BLaER1 treated with 17β-estradiol and CSF1 and Interleukin-3, amounts not matched to agents 10 nM and 100 nM (cell line): ENCODE measurements around the gene ATP4B.
A peak's percentile ranks its signal among the peaks of the same experiment; 100 is the strongest.

ENCODE experiments used
- H3K27ac ChIP-seq, 11 experiments: shearing (Covaris generic); formaldehyde crosslinking; 2 replicates each; pipeline ENCODE4 v1.8.1; 2022
- H3K27me3 ChIP-seq, 11 experiments: shearing (Covaris generic); formaldehyde crosslinking; 2 replicates each; pipeline ENCODE4 v1.8.1; 2022
- H3K36me3 ChIP-seq, 11 experiments: shearing (Covaris generic); formaldehyde crosslinking; 2 replicates each; pipeline ENCODE4 v1.8.1; 2022
- H3K4me1 ChIP-seq, 10 experiments: shearing (Covaris generic); formaldehyde crosslinking; 2 replicates each; pipeline ENCODE4 v1.8.1; 2022
- H3K4me2 ChIP-seq, 11 experiments: shearing (Covaris generic); formaldehyde crosslinking; 2 replicates each; pipeline ENCODE4 v1.8.1; 2022
- H3K4me3 ChIP-seq, 10 experiments: shearing (Covaris generic); formaldehyde crosslinking; 2 replicates each; pipeline ENCODE4 v1.8.1; 2022
- H3K9ac ChIP-seq, 11 experiments: shearing (Covaris generic); formaldehyde crosslinking; 2 replicates each; pipeline ENCODE4 v1.8.1; 2022
- H3K9me3 ChIP-seq, 11 experiments: shearing (Covaris generic); formaldehyde crosslinking; replicated peaks in 1 of 11; 2 replicates each; pipeline ENCODE4 v1.8.1; 2022
- H4K20me1 ChIP-seq, 11 experiments: shearing (Covaris generic); formaldehyde crosslinking; 2 replicates each; pipeline ENCODE4 v1.8.1; 2022
- Cebpa-rat ChIP-seq, 11 experiments: shearing (Covaris generic); IDR thresholded peaks; 2 replicates each; pipeline ENCODE4 v1.8.1; 2022

ATP4B gene

GRCh38 chr13:113654175-113654560, 3.8 kb downstream of the ATP4B start:
- no peak overlapping the region for H3K27ac ChIP-seq

GRCh38 chr13:113653264-113654174, 4.5 kb downstream of the ATP4B start:
- Histone ChIP-seq H4K20me1 (peaks cover 0 to 70% (median 25%) of the 10 kb centered on the region in 11 experiments; a peak in 13 of 22 replicates), H3K4me2 (peak overlapping the region in 10 of 11 experiments; percentile 13 to 97 (median 72); a peak in 19 of 22 replicates), H3K36me3 (no peaks in the 10 kb centered on the region), H3K4me3 (no peak overlapping the region), H3K9ac (peak overlapping the region in 1 of 11 experiments; percentile 3; a peak in 2 of 22 replicates), H3K9me3 (no peaks in the 10 kb centered on the region), H3K27me3 (peaks cover 0 to 38% (median 14%) of the 10 kb centered on the region in 11 experiments; a peak in 13 of 22 replicates), H3K4me1 (peaks cover 12 to 85% (median 68%) of the 10 kb centered on the region in 10 experiments), H3K27ac (no peak overlapping the region)
- TF ChIP-seq Cebpa-rat (IDR thresholded peaks at IDR 0.05), result no peak

More at GRCh38 chr13:113654175-113654560, 3.8 kb downstream of the ATP4B start:
- no peak for TF ChIP-seq Cebpa-rat (IDR thresholded peaks at IDR 0.05)
- Histone ChIP-seq H3K9me3 (no peaks in the 10 kb centered on the region), H3K36me3 (no peaks in the 10 kb centered on the region), H4K20me1 (peaks cover 0 to 70% (median 25%) of the 10 kb centered on the region in 11 experiments; a peak in 13 of 22 replicates), H3K4me3 (no peak overlapping the region), H3K9ac (no peak overlapping the region), H3K27me3 (peaks cover 0 to 38% (median 14%) of the 10 kb centered on the region in 11 experiments; a peak in 13 of 22 replicates), H3K4me1 (peaks cover 12 to 89% (median 70%) of the 10 kb centered on the region in 10 experiments), H3K4me2 (peak overlapping the region in 8 of 11 experiments; percentile 56 to 97 (median 76); a peak in 12 of 22 replicates)

- TF ChIP-seq Cebpa-rat (IDR thresholded peaks at IDR 0.05), result no peak
- Histone ChIP-seq H3K4me3 (no peak overlapping the region), H3K27ac (no peak overlapping the region), H3K36me3 (no peaks in the 10 kb centered on the region; a peak in 1 of 22 replicates), H3K4me2 (peak overlapping the region in 10 of 11 experiments; percentile 13 to 97 (median 72); a peak in 18 of 22 replicates), H3K4me1 (peaks cover 14 to 80% (median 63%) of the 10 kb centered on the region in 10 experiments), H4K20me1 (peaks cover 0 to 63% (median 24%) of the 10 kb centered on the region in 11 experiments; a peak in 13 of 22 replicates), H3K9me3 (no peaks in the 10 kb centered on the region), H3K9ac (peak overlapping the region in 1 of 11 experiments; percentile 12; a peak in 1 of 22 replicates), H3K27me3 (peaks cover 0 to 34% (median 14%) of the 10 kb centered on the region in 11 experiments; a peak in 13 of 22 replicates)
These were observed 5.4 kb downstream of the ATP4B start for GRCh38 chr13:113652404-113653263.

- peaks cover 0 to 25% (median 8%) of the 10 kb centered on the region in 11 experiments; a peak in 13 of 22 replicates for H3K27me3 ChIP-seq
- H3K36me3 ChIP-seq, result no peaks in the 10 kb centered on the region; a peak in 1 of 22 replicates
- H3K27ac ChIP-seq, result no peak overlapping the region
- H3K4me3 ChIP-seq, result no peak overlapping the region
- H3K9ac ChIP-seq, result no peak overlapping the region
- peaks cover 14 to 80% (median 63%) of the 10 kb centered on the region in 10 experiments for H3K4me1 ChIP-seq
- no peak for TF ChIP-seq Cebpa-rat (IDR thresholded peaks at IDR 0.05)
- no peaks in the 10 kb centered on the region for H3K9me3 ChIP-seq
- H4K20me1 ChIP-seq, result peaks cover 0 to 56% (median 17%) of the 10 kb centered on the region in 11 experiments; a peak in 13 of 22 replicates
- H3K4me2 ChIP-seq, result peak overlapping the region in 9 of 11 experiments; percentile 44 to 97 (median 75); a peak in 17 of 22 replicates
These were observed 6.2 kb downstream of the ATP4B start for GRCh38 chr13:113651511-113652403.

DNA sequence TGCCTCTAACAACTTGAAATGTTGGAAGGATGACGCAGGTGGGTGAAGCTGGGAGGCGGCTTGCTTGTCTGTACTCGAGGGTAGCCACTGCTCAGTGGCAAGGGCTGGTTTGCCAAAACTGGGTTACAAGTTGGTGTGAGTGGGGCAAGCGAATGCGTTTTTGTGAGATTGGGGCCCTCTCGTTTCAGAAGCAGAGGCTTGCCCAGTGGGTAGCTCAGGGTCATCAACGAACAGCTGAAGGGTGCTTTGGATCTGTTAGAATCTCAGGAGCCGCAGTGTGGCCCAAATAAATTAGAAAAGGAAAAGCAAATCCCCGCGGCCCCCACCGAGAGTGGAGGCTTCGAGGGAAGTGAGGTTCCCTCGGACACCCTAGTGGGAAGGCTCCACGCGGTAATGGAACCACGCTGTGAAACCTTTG, 7.3 kb downstream of the ATP4B start:
- Histone ChIP-seq H3K27me3 (peaks cover 0 to 15% (median 0%) of the 10 kb centered on the region in 11 experiments; a peak in 9 of 22 replicates), H3K9ac (no peak overlapping the region), H3K36me3 (no peaks in the 10 kb centered on the region; a peak in 1 of 22 replicates), H4K20me1 (peaks cover 0 to 46% (median 7%) of the 10 kb centered on the region in 11 experiments; a peak in 12 of 22 replicates), H3K4me3 (no peak overlapping the region), H3K4me1 (peaks cover 17 to 80% (median 63%) of the 10 kb centered on the region in 10 experiments), H3K27ac (no peak overlapping the region), H3K9me3 (no peaks in the 10 kb centered on the region), H3K4me2 (no peak overlapping the region)
- TF ChIP-seq Cebpa-rat (IDR thresholded peaks at IDR 0.05), result no peak

- no peak overlapping the region for H3K4me3 ChIP-seq
- peaks cover 0 to 42% (median 5%) of the 10 kb centered on the region in 11 experiments; a peak in 11 of 22 replicates for H4K20me1 ChIP-seq
- H3K9ac ChIP-seq, result no peak overlapping the region
- H3K4me1 ChIP-seq, result peaks cover 17 to 80% (median 63%) of the 10 kb centered on the region in 10 experiments
- no peaks in the 10 kb centered on the region for H3K9me3 ChIP-seq
- H3K4me2 ChIP-seq, result no peak overlapping the region
- H3K36me3 ChIP-seq, result peaks cover 0 to 1% (median 0%) of the 10 kb centered on the region in 11 experiments; a peak in 1 of 22 replicates
- TF ChIP-seq Cebpa-rat (IDR thresholded peaks at IDR 0.05), result no peak
- no peak overlapping the region for H3K27ac ChIP-seq
- peaks cover 0 to 10% (median 0%) of the 10 kb centered on the region in 11 experiments; a peak in 7 of 22 replicates for H3K27me3 ChIP-seq
These were observed 7.7 kb downstream of the ATP4B start for GRCh38 chr13:113650275-113650674.

DNA sequence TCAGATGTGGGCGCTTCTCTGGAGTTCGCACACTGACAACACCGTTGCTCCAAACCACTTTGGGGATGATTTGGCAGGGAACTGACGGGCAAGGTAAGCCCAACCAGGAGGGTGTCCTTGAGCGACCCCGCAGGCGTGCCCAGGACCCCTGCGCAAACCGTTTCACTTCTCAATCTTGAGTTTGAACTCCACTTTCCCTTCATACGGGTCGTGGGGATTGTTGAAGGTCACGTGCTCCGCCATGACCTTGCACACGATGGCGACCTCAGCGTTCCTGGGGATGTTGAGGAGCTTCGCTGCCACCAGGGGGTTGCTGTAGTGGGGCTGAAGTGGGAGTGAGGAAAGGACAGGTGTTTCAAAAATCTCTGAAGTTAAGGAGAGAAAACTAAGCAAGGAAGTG, 8.8 kb downstream of the ATP4B start:
- H3K9ac ChIP-seq, result no peak overlapping the region
- H3K4me2 ChIP-seq, result no peak overlapping the region
- peaks cover 0 to 31% (median 5%) of the 10 kb centered on the region in 11 experiments; a peak in 10 of 22 replicates for H4K20me1 ChIP-seq
- H3K9me3 ChIP-seq, result no peaks in the 10 kb centered on the region
- peaks cover 0 to 10% (median 0%) of the 10 kb centered on the region in 11 experiments; a peak in 6 of 22 replicates for H3K27me3 ChIP-seq
- H3K4me3 ChIP-seq, result no peak overlapping the region
- no peak overlapping the region for H3K27ac ChIP-seq
- H3K36me3 ChIP-seq, result peaks cover 0 to 10% (median 0%) of the 10 kb centered on the region in 11 experiments; a peak in 3 of 22 replicates
- TF ChIP-seq Cebpa-rat (IDR thresholded peaks at IDR 0.05), result no peak
- peaks cover 17 to 80% (median 65%) of the 10 kb centered on the region in 10 experiments for H3K4me1 ChIP-seq
